ENCODE results near the gene RCBTB1. TPM values are rescaled to one million over a fixed set of nuclear protein-coding genes. Genes with fewer than 3 reads are reported as not detected.

The RCBTB1 gene
- total RNA-seq (2022; extraction: Qiagen RNA extraction): 7.3 to 11.0 TPM (median 8.8 TPM) in 5 replicates

GRCh38 chr13:49585220-49586157 lies at the start of gene RCBTB1:
TSS of gene RCBTB1 (minus strand) at chr13:49585558. CDS start at chr13:49567279, 18,279 bp downstream.

GRCh38 chr13:49627831-49628652 lies 42.7 kb upstream of the RCBTB1 start, which contains the start of gene ARL11:
TSS of gene ARL11 (plus strand) at chr13:49628507. CDS start at chr13:49630448, 1,941 bp downstream.

GRCh38 chr13:49495783-49496762 lies 89.3 kb downstream of the RCBTB1 start, which contains the start of gene PHF11:
TSS of gene PHF11 (plus strand) at chr13:49495953. CDS start at chr13:49496002, 49 bp downstream.

Other genes starting within 250 kb of the RCBTB1 start
- 1.5 to 2.8 TPM (median 1.9 TPM) in 5 replicates for gene CAB39L, start 141.5 kb downstream of the RCBTB1 start, total RNA-seq (2022; extraction: Qiagen RNA extraction)
- 1.8 to 2.5 TPM (median 2.0 TPM) in 5 replicates for gene SETDB2, start 141.3 kb downstream of the RCBTB1 start, total RNA-seq (2022; extraction: Qiagen RNA extraction)
- gene PHF11, start 89.6 kb downstream of the RCBTB1 start, total RNA-seq (2022; extraction: Qiagen RNA extraction): 5.5 to 6.5 TPM (median 6.2 TPM) in 5 replicates
- gene ARL11, start 42.9 kb upstream of the RCBTB1 start, total RNA-seq (2022; extraction: Qiagen RNA extraction): not detected in 5 replicates
- 43.0 to 71.1 TPM (median 69.2 TPM) in 5 replicates for gene EBPL, start 105.9 kb upstream of the RCBTB1 start, total RNA-seq (2022; extraction: Qiagen RNA extraction)
- 26.4 to 37.2 TPM (median 31.0 TPM) in 5 replicates for gene KPNA3, start 207.1 kb upstream of the RCBTB1 start, total RNA-seq (2022; extraction: Qiagen RNA extraction)